Putamen (tissue), 1 donor: Measurements from ENCODE around the gene CCDC148.

Experiments used
- DNase-seq: peaks from one replicate; pipeline ENCODE4 v3.0.0-alpha.2; 2016; ENCODE audit warnings: low spot score

CCDC148 gene

GRCh38 chr2:158456309-158457066 lies at the start of gene CCDC148, which contains the start of gene PKP4:
TSS of gene CCDC148 (minus strand) at chr2:158456753. CDS start at chr2:158456439, 314 bp downstream.
TSS of gene PKP4 (plus strand) at chr2:158456952. CDS start at chr2:158533185, 76,233 bp downstream.
- DNase-seq = peak; percentile 95

- no peak for DNase-seq
These were observed 48.9 kb upstream of the CCDC148 start for GRCh38 chr2:158505448-158505934.

GRCh38 chr2:158504088-158504487 lies 47.5 kb upstream of the CCDC148 start:
- DNase-seq = no peak

DNA sequence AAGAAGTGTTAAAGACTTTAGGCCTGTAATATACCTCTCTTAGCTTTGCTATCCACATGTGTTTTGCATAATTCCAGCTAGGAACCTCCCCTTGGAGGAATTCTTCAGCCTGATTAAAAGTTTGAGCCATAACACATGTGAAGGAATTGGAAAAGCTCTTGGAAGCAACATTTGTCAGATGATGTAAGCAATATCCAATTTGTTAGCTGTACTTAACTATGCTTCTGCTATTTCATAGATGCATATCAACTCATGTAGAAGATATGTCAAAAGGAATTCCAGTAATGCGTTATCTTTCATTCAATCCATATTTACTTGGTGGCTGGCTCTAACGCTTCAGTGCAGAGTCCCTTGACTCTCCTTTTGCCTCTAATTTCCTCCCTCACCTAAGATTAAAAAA lies 46.4 kb upstream of the CCDC148 start:
- no peak for DNase-seq

DNA sequence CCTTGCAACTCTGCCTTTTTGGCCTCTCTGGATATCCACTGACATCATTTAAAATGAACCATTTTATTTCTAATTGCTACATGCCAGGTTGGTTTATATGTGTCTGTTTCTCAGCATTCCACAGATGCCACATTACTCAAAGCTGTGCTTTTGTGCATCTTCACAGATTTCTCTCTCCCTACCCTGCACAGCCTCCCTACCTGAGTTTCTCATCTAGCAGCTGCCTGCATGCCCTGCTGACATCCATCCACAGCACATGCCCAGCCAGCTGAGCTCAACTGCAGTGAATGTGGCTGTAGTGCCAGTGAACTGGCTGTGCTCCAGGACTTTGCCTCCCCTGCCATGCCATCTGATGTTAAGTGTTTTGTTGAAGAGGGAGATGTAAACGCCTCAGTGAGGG lies 44.7 kb upstream of the CCDC148 start:
- DNase-seq = peak; percentile 69

DNA sequence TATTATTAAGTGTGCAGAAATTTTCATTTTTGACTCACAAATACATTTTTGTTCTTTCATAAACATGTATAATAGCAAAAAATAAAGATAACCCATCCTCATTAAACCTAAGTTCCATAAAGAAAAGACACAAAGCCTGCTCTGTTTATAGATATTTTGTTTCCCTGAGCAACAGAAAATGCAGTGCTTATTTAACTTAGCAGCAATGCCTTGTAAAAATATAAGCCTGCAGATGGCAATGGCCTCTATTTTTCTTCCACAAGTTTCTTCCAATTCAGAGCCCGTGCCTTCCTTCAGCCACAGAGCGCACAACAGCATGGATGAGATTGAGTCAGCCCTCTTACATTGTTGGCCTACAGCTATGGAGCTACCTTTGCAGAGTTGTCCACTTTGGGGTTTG lies 43.8 kb upstream of the CCDC148 start:
- no peak for DNase-seq

GRCh38 chr2:158499383-158499782 lies 42.8 kb upstream of the CCDC148 start:
- no peak for DNase-seq

DNA sequence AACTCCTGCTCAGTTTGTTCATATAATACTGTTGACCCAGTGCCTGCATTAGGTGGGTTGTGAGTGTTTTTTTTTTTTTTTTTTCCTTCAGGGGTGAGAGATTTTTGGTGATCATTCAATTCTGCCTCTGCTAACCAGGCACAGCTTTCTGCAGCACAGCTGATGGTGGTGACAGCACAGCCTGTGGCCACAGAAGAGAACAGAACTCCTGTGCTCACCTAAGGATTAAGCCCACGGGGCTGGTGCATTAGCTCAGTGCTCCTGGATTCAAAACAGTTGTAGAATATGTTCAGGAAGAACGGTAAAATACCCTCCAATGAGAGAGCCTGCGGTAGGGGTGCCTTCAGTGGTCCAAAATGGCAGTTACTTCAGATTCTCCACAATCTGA lies 42.2 kb upstream of the CCDC148 start:
- no peak for DNase-seq

- no peak for DNase-seq
These were observed 41.6 kb upstream of the CCDC148 start for GRCh38 chr2:158498043-158498748.

DNA sequence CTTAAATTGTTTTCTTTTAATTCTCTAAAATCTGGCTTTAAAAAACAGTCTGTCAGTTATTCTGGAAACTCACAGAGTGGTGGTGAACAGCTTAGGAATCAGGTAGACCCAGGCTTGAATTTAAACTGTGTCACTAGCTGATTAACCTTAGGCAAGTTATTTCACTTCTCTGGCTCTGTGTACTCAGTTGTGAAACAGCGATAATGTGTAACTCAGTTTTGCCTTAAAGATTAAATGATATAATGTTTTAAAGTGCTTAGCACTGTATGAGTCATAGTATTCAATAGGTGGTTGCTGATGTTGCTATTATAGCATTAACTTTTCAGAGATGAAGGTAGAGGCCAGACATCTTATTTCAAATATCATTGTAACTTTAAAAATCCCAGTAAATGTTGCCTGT lies 40.9 kb upstream of the CCDC148 start:
- no peak for DNase-seq

- DNase-seq = no peak
These were observed 40.4 kb upstream of the CCDC148 start for GRCh38 chr2:158496986-158497385.

DNA sequence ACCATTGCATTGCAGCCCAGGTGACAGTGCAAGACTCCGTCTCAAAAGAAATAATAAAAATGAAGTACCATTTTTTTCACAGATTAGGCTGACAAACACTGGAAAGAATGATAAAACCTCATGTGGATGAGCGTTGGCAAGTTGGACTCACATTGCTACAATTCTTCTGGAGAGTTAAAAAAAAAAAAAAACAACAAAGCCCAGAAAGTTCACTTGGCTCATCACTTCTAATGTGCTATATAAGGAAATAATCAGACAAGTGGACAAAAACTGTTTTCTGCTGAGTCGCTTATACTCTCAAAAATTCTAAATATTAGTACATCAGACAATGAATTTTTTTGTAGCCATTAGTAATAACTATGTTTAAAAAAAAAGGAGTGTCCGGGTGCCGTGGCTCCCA lies 38.6 kb upstream of the CCDC148 start:
- no peak for DNase-seq

GRCh38 chr2:158493458-158493857 lies 36.9 kb upstream of the CCDC148 start:
- no peak for DNase-seq

DNA sequence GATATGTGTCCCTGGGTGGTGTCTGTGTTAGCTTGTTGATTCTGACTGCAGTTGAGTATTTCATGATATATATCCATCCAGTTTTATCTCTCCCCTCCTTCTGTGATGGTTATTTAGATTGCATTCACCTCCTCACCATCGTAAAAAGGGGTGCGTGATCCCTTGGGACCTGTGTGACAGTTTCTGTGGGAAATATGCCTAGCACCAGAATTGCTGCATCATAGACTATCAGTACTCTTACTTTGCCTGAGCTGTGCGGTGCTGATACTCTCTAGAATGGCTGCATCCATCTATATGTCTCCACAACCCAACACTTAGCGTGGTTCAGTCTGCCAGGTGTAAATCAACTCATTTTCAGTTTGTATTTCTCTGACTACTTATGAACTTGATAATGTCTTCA lies 34.5 kb upstream of the CCDC148 start:
- no peak for DNase-seq

GRCh38 chr2:158489366-158490112 lies 33.0 kb upstream of the CCDC148 start:
- no peak for DNase-seq

DNA sequence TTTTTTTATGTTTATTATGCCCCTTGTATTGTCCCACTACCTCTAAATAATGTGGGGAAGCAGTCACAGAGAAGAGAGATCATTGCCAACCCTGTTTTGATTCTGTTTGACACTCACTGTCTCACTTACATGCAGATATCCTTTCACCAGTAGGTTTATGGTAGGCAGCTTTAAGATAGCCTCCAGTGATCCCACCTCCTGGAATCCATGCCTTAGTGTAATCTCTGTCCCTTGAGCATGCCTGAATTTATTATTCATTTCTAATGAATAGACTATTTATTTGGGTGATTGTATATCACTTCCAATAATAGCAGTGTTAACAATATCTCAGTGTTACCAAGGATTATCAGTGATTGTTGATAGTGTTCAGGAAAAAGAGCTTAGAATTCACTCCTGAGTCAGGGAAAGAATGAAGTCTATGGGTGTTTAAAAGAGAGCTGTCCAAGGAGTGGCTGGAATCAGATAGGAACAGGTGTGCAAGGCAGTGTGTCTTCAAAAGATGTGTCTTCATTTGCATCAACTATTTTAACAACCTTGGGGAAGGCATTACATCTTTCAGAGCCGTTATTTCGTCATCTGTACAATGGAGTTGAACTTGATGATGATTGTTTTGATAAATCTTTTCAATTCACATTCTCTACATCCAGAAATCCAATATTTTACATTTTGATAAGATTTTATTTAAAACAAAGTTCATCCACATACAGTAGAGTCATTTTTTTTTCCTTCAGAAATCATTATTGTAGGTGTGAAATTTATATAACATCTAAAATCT lies 32.1 kb upstream of the CCDC148 start:
- DNase-seq = no peak

DNA sequence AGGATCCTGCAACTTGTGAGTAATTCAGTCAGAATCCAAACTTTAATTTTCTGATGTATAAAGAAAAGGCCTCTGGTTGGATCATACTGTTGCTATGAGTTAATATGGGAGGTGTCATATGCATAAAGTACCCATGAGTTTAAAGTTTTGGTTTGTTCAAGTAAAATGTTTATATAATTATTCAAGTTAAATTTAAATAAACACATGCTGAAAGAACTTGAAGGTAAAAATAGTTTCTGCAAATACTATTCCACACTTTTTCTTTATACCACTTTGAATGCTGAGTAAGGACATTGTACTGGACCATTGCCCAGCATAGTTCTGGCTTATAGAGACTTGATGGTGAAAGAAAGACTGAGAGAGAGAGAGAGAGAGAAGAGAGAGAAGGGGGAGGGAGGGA lies 30.9 kb upstream of the CCDC148 start:
- no peak for DNase-seq

GRCh38 chr2:158486970-158487325 lies 30.4 kb upstream of the CCDC148 start:
- no peak for DNase-seq

DNA sequence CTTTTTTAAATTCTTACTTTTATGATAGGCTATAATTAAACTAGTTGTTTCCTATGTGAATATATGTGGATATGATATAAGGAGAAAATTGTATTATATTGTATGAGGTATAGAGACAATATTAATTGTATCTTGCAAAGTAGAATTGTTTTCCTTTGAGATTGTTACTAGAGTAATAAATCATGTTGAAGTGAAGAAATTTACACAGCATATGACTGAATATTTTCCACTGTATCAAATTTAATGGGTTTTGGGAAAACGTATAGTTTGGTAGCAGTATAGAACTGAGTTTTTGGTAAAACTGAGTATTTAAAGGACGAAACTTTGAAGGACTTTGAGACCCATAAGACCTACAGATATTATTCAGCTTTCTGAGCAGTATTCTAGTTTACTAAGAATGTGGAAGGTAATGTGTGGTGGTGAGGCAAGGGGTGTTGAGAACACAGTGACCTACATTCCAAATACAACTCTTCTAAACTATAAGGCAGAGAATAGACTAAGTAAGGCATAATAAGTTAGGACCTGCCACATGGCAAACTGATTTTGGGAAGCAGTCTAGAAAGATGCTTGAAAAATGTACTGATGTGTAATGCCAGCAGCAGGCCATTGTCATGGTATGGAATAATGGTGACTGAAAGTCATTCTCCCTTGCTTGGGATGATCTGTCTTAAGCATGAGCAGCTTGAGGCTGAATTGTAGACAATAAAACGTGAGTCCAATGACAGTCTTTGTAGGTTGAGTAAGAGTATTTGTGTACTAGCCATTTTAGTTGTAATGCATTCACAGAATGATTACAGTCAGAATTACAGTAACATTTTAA lies 29.8 kb upstream of the CCDC148 start:
- no peak for DNase-seq

- DNase-seq = no peak
These were observed 28.5 kb upstream of the CCDC148 start for GRCh38 chr2:158484892-158485556.
